ENCODE data around the gene GATM. TPM values are rescaled to one million over a fixed set of nuclear protein-coding genes. Genes with fewer than 3 reads are reported as not detected.

The GATM gene
- polyA plus RNA-seq, 4 donors, result 50.3 to 545 (median 119) TPM

DNA sequence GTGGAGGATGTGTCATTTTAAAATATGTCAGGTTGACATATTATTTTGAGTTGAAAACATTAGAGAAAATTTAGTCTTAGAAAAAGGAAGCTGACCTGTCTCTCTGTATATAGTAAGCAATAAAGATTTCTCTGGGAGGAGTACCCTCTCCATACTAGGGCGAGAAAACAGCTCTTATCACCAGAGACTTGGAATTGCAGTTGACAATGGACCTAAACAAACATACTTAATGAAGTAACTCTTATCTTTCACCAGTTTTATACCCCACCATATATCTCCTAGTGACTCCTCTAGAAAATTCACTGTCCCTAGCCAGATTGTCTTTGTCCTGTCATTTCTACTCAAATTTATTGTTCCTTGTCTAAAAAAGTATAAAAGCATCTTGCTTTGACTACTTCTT lies 7.2 kb upstream of the GATM start:
- Histone ChIP-seq H3K36me3 (ENCODE audit: control insufficient read depth in 3 of 3, insufficient read depth in 2 of 3, low read depth in 1 of 3, low read length in 3 of 3) (peaks cover 0 to 9% (median 0%) of the 10 kb centered on the region in 3 donors), H3K9me3 (ENCODE audit: control insufficient read depth in 2 of 2, insufficient read depth in 1 of 2, low read depth in 1 of 2, low read length in 1 of 2) (no peaks in the 10 kb centered on the region), H3K4me1 (ENCODE audit: control insufficient read depth in 3 of 3, insufficient read depth in 2 of 3, low read depth in 1 of 3, low read length in 2 of 3) (peaks cover 0 to 48% (median 2%) of the 10 kb centered on the region in 3 donors), H3K27ac (ENCODE audit: low read depth in 1 of 3, low read length in 2 of 3) (peak overlapping the region in 1 of 3 donors; percentile 42), H3K4me3 (ENCODE audit: low read depth in 1 of 3, low read length in 3 of 3) (no peak overlapping the region), H3K27me3 (ENCODE audit: control insufficient read depth in 3 of 3, insufficient read depth in 3 of 3, low read length in 3 of 3) (no peaks in the 10 kb centered on the region)
- DNase-seq (peak; percentile 39 to 49), FAIRE-seq (no peak)
- 13 to 60% (median 37%) methylated on average over 1 of the region's 1 CpG for WGBS, 3 donors

GRCh38 chr15:45384700-45385099 lies 6.4 kb upstream of the GATM start:
- Histone ChIP-seq H3K36me3 (ENCODE audit: control insufficient read depth in 3 of 3, insufficient read depth in 2 of 3, low read depth in 1 of 3, low read length in 3 of 3) (peaks cover 0 to 6% (median 0%) of the 10 kb centered on the region in 3 donors), H3K4me3 (ENCODE audit: low read depth in 1 of 3, low read length in 3 of 3) (no peak overlapping the region), H3K9me3 (ENCODE audit: control insufficient read depth in 2 of 2, insufficient read depth in 1 of 2, low read depth in 1 of 2, low read length in 1 of 2) (no peaks in the 10 kb centered on the region), H3K27me3 (ENCODE audit: control insufficient read depth in 3 of 3, insufficient read depth in 3 of 3, low read length in 3 of 3) (no peaks in the 10 kb centered on the region), H3K27ac (ENCODE audit: low read depth in 1 of 3, low read length in 2 of 3) (peak overlapping the region in 1 of 3 donors; percentile 2), H3K4me1 (ENCODE audit: control insufficient read depth in 3 of 3, insufficient read depth in 2 of 3, low read depth in 1 of 3, low read length in 2 of 3) (peaks cover 0 to 45% (median 2%) of the 10 kb centered on the region in 3 donors)
- no peak for DNase-seq
- no peak for FAIRE-seq
- WGBS, 3 donors, result 89 to 98% (median 98%) methylated on average over 2 of the region's 2 CpGs

DNA sequence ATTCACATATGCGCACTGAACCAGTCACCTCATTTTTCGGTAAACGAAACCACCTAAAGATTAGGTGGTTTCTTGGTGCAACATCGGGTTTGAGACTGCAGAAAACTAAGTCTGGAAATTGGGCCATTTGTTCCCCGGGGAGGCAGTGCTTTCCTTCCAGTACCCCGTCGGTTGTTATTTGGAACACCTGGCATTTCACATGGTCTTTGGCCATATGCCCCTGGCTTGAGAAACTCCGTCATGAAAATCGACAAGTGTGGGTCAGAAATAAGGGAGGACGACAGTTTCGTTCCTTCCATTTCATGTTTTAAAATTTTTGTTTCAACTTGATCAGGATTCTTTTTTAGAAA lies 544 bp upstream of the GATM start:
- DNase-seq, result no peak
- Histone ChIP-seq H3K36me3 (ENCODE audit: control insufficient read depth in 3 of 3, insufficient read depth in 2 of 3, low read depth in 1 of 3, low read length in 3 of 3) (peaks cover 0 to 31% (median 0%) of the 10 kb centered on the region in 3 donors), H3K27ac (ENCODE audit: low read depth in 1 of 3, low read length in 2 of 3) (peak overlapping the region in 2 of 3 donors; percentile 79 to 89), H3K4me1 (ENCODE audit: control insufficient read depth in 3 of 3, insufficient read depth in 2 of 3, low read depth in 1 of 3, low read length in 2 of 3) (peaks cover 0 to 27% (median 2%) of the 10 kb centered on the region in 3 donors), H3K4me3 (ENCODE audit: low read depth in 1 of 3, low read length in 3 of 3) (peak overlapping the region in 2 of 3 donors; percentile 43 to 45), H3K9me3 (ENCODE audit: control insufficient read depth in 2 of 2, insufficient read depth in 1 of 2, low read depth in 1 of 2, low read length in 1 of 2) (no peaks in the 10 kb centered on the region), H3K27me3 (ENCODE audit: control insufficient read depth in 3 of 3, insufficient read depth in 3 of 3, low read length in 3 of 3) (no peaks in the 10 kb centered on the region)
- WGBS, 3 donors, result 52 to 62% (median 59%) methylated on average over 11 of the region's 11 CpGs
- FAIRE-seq, result no peak

DNA sequence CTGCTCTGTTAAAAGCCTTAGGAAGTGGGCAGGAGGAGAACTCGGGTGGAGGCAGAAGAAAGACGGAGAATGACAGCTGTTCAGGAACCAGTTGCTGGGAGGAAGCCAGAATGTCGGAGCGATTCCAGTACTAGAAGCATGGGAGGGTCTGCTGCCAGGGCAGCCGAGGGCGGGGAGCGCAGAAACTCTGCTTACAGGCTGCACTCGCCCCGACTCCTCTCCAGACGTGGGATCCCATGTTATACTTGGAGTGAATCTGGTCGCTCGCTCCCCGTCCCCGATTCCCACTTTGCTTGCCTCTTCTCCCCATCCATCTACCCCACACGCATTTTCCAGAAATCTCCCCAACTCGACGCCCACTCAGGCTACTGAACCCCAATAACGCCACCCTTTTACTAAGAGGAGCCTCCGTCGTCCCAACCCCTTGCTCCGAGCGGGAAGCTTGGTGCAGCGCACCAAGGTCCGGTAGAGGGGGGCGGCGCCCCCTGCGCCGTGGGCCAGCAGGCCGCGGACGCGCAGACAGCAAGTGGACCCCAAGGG lies 665 bp downstream of the GATM start:
- WGBS, 3 donors, result 2 to 17% (median 12%) methylated on average over 32 of the region's 32 CpGs
- no peak for DNase-seq
- Histone ChIP-seq H3K27me3 (ENCODE audit: control insufficient read depth in 3 of 3, insufficient read depth in 3 of 3, low read length in 3 of 3) (no peaks in the 10 kb centered on the region), H3K4me3 (ENCODE audit: low read depth in 1 of 3, low read length in 3 of 3) (peak overlapping the region; percentile 43 to 77 (median 46)), H3K36me3 (ENCODE audit: control insufficient read depth in 3 of 3, insufficient read depth in 2 of 3, low read depth in 1 of 3, low read length in 3 of 3) (peaks cover 0 to 34% (median 0%) of the 10 kb centered on the region in 3 donors), H3K4me1 (ENCODE audit: control insufficient read depth in 3 of 3, insufficient read depth in 2 of 3, low read depth in 1 of 3, low read length in 2 of 3) (peaks cover 0 to 33% (median 2%) of the 10 kb centered on the region in 3 donors), H3K27ac (ENCODE audit: low read depth in 1 of 3, low read length in 2 of 3) (peak overlapping the region; percentile 63 to 89 (median 79)), H3K9me3 (ENCODE audit: control insufficient read depth in 2 of 2, insufficient read depth in 1 of 2, low read depth in 1 of 2, low read length in 1 of 2) (no peaks in the 10 kb centered on the region)
- FAIRE-seq, result no peak

GRCh38 chr15:45376967-45377608 lies 1.3 kb downstream of the GATM start:
- FAIRE-seq (no peak), DNase-seq (no peak)
- no peaks in the 10 kb centered on the region for H3K9me3 ChIP-seq (ENCODE audit: control insufficient read depth in 2 of 2, insufficient read depth in 1 of 2, low read depth in 1 of 2, low read length in 1 of 2)
- H3K4me1 ChIP-seq (ENCODE audit: control insufficient read depth in 3 of 3, insufficient read depth in 2 of 3, low read depth in 1 of 3, low read length in 2 of 3), result peaks cover 0 to 37% (median 2%) of the 10 kb centered on the region in 3 donors
- peak overlapping the region; percentile 63 to 89 (median 79) for H3K27ac ChIP-seq (ENCODE audit: low read depth in 1 of 3, low read length in 2 of 3)
- peak overlapping the region in 2 of 3 donors; percentile 46 to 77 for H3K4me3 ChIP-seq (ENCODE audit: low read depth in 1 of 3, low read length in 3 of 3)
- 10 to 23% (median 21%) methylated on average over 5 of the region's 5 CpGs for WGBS, 3 donors
- H3K36me3 ChIP-seq (ENCODE audit: control insufficient read depth in 3 of 3, insufficient read depth in 2 of 3, low read depth in 1 of 3, low read length in 3 of 3), result peaks cover 0 to 34% (median 0%) of the 10 kb centered on the region in 3 donors
- no peaks in the 10 kb centered on the region for H3K27me3 ChIP-seq (ENCODE audit: control insufficient read depth in 3 of 3, insufficient read depth in 3 of 3, low read length in 3 of 3)

- WGBS, 3 donors, result 19 to 35% (median 27%) methylated on average over 11 of the region's 11 CpGs
- Histone ChIP-seq H3K4me1 (ENCODE audit: control insufficient read depth in 3 of 3, insufficient read depth in 2 of 3, low read depth in 1 of 3, low read length in 2 of 3) (peaks cover 0 to 40% (median 2%) of the 10 kb centered on the region in 3 donors), H3K27me3 (ENCODE audit: control insufficient read depth in 3 of 3, insufficient read depth in 3 of 3, low read length in 3 of 3) (no peaks in the 10 kb centered on the region), H3K27ac (ENCODE audit: low read depth in 1 of 3, low read length in 2 of 3) (peak overlapping the region; percentile 1 to 89 (median 47)), H3K36me3 (ENCODE audit: control insufficient read depth in 3 of 3, insufficient read depth in 2 of 3, low read depth in 1 of 3, low read length in 3 of 3) (peaks cover 0 to 34% (median 0%) of the 10 kb centered on the region in 3 donors), H3K9me3 (ENCODE audit: control insufficient read depth in 2 of 2, insufficient read depth in 1 of 2, low read depth in 1 of 2, low read length in 1 of 2) (no peaks in the 10 kb centered on the region), H3K4me3 (ENCODE audit: low read depth in 1 of 3, low read length in 3 of 3) (peak overlapping the region in 2 of 3 donors; percentile 18 to 77)
- FAIRE-seq, result no peak
- peak; percentile 21 to 64 for DNase-seq
Observed at GRCh38 chr15:45376300-45376928, 1.9 kb downstream of the GATM start.

- WGBS, 3 donors, result 30 to 52% (median 49%) methylated on average over 3 of the region's 3 CpGs
- no peak for DNase-seq
- Histone ChIP-seq H3K4me1 (ENCODE audit: control insufficient read depth in 3 of 3, insufficient read depth in 2 of 3, low read depth in 1 of 3, low read length in 2 of 3) (peaks cover 0 to 40% (median 2%) of the 10 kb centered on the region in 3 donors), H3K27ac (ENCODE audit: low read depth in 1 of 3, low read length in 2 of 3) (peak overlapping the region in 1 of 3 donors; percentile 89), H3K9me3 (ENCODE audit: control insufficient read depth in 2 of 2, insufficient read depth in 1 of 2, low read depth in 1 of 2, low read length in 1 of 2) (no peaks in the 10 kb centered on the region), H3K27me3 (ENCODE audit: control insufficient read depth in 3 of 3, insufficient read depth in 3 of 3, low read length in 3 of 3) (no peaks in the 10 kb centered on the region), H3K36me3 (ENCODE audit: control insufficient read depth in 3 of 3, insufficient read depth in 2 of 3, low read depth in 1 of 3, low read length in 3 of 3) (peaks cover 0 to 35% (median 0%) of the 10 kb centered on the region in 3 donors), H3K4me3 (ENCODE audit: low read depth in 1 of 3, low read length in 3 of 3) (peak overlapping the region in 1 of 3 donors; percentile 77)
- FAIRE-seq, result no peak
Observed at GRCh38 chr15:45375836-45376235, 2.5 kb downstream of the GATM start.

DNA sequence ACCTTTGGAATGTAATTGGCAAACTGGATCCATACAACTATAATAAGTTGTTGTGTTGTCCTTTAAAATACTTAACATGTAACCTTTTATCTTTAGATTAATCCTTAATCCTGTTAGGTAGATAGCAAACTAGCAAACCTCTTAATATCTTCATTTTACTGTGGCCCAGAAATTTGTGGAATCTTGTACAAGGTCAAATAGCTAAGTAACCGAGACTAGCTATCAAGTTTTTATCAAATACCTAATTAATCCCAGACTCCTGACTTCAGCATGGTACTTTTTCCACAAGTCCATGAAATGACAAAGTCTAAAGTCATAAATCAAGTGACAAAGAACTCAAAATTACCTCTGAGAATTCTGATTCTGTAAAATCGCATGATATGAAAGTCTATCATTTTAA lies 4.4 kb downstream of the GATM start:
- H3K36me3 ChIP-seq (ENCODE audit: control insufficient read depth in 3 of 3, insufficient read depth in 2 of 3, low read depth in 1 of 3, low read length in 3 of 3), result peaks cover 0 to 36% (median 0%) of the 10 kb centered on the region in 3 donors
- peak; percentile 67 to 93 for DNase-seq
- no peak overlapping the region for H3K4me3 ChIP-seq (ENCODE audit: low read depth in 1 of 3, low read length in 3 of 3)
- H3K4me1 ChIP-seq (ENCODE audit: control insufficient read depth in 3 of 3, insufficient read depth in 2 of 3, low read depth in 1 of 3, low read length in 2 of 3), result peaks cover 0 to 39% (median 2%) of the 10 kb centered on the region in 3 donors
- peak overlapping the region in 1 of 3 donors; percentile 70 for H3K27ac ChIP-seq (ENCODE audit: low read depth in 1 of 3, low read length in 2 of 3)
- H3K9me3 ChIP-seq (ENCODE audit: control insufficient read depth in 2 of 2, insufficient read depth in 1 of 2, low read depth in 1 of 2, low read length in 1 of 2), result no peaks in the 10 kb centered on the region
- H3K27me3 ChIP-seq (ENCODE audit: control insufficient read depth in 3 of 3, insufficient read depth in 3 of 3, low read length in 3 of 3), result no peaks in the 10 kb centered on the region
- FAIRE-seq, result peak; percentile 98
- WGBS, 3 donors, result 17 to 62% (median 23%) methylated on average over 2 of the region's 2 CpGs
